ENCODE data around the gene CDH8.
"Not testable (repeated sequence)": the region's sequence is repeated elsewhere in the genome, so short reads cannot be mapped to it uniquely, and the experiment has no call there.

Gene CDH8

GRCh38 chr16:61929776-61930175 is 106.5 kb downstream of the CDH8 start:
- no peak for DNase-seq

- DNase-seq, result no peak
Observed at GRCh38 chr16:61926766-61927165, 109.5 kb downstream of the CDH8 start.

- no peak for DNase-seq
Observed at GRCh38 chr16:61923629-61924028, 112.6 kb downstream of the CDH8 start.

- no peak for DNase-seq
Observed at GRCh38 chr16:61921373-61921772, 114.9 kb downstream of the CDH8 start.

GRCh38 chr16:61917865-61918826 is 118.1 kb downstream of the CDH8 start:
- DNase-seq, result not testable (repeated sequence)

- no peak for DNase-seq
Observed at GRCh38 chr16:61915569-61915968, 120.7 kb downstream of the CDH8 start.

GRCh38 chr16:61909074-61909473 is 127.2 kb downstream of the CDH8 start:
- no peak for DNase-seq

GRCh38 chr16:61908426-61908825 is 127.8 kb downstream of the CDH8 start:
- no peak for DNase-seq

GRCh38 chr16:61901689-61902088 is 134.5 kb downstream of the CDH8 start:
- DNase-seq, result no peak

GRCh38 chr16:61900482-61900881 is 135.8 kb downstream of the CDH8 start:
- no peak for DNase-seq

- DNase-seq, result no peak
Observed at GRCh38 chr16:61897657-61898056, 138.6 kb downstream of the CDH8 start.

- DNase-seq, result no peak
Observed at GRCh38 chr16:61892531-61892930, 143.7 kb downstream of the CDH8 start.

- DNase-seq, result no peak
Observed at GRCh38 chr16:61891460-61891859, 144.8 kb downstream of the CDH8 start.

- no peak for DNase-seq
Observed at GRCh38 chr16:61890386-61890785, 145.9 kb downstream of the CDH8 start.

GRCh38 chr16:61887903-61888302 is 148.3 kb downstream of the CDH8 start:
- DNase-seq, result no peak

- no peak for DNase-seq
Observed at GRCh38 chr16:61885343-61885742, 150.9 kb downstream of the CDH8 start.

GRCh38 chr16:61879306-61879705 is 156.9 kb downstream of the CDH8 start:
- DNase-seq, result no peak

- DNase-seq, result no peak
Observed at GRCh38 chr16:61877436-61877835, 158.8 kb downstream of the CDH8 start.

GRCh38 chr16:61872778-61873119 is 163.5 kb downstream of the CDH8 start:
- no peak for DNase-seq

GRCh38 chr16:61871837-61872777 is 164.1 kb downstream of the CDH8 start:
- no peak for DNase-seq

- DNase-seq, result no peak
Observed at GRCh38 chr16:61862221-61863155, 173.8 kb downstream of the CDH8 start.

GRCh38 chr16:61858988-61859387 is 177.2 kb downstream of the CDH8 start:
- peak; percentile 11 for DNase-seq

- DNase-seq, result no peak
Observed at GRCh38 chr16:61842666-61843065, 193.6 kb downstream of the CDH8 start.

All from kidney glomerular epithelial cell (primary cell).